Caco-2 (cell line): Measurements from ENCODE around the gene NIPSNAP2. TPM values are rescaled to one million over a fixed set of nuclear protein-coding genes. Genes with fewer than 3 reads are reported as not detected.
A peak's percentile ranks its signal among the peaks of the same experiment; 100 is the strongest.
"Not testable (repeated sequence)": the region's sequence is repeated elsewhere in the genome, so short reads cannot be mapped to it uniquely, and the experiment has no call there.

Experiments
- BruUV-seq: library from RNA; stranded (reverse); fragments of 400-500 nt; replicated peaks from 2 replicates; lab custom pipeline; 2021; lab: Mats Ljungman, UMichigan
- CTCF ChIA-PET: fragments of 300-600 bp; sonication (Branson Sonifier 250); formaldehyde crosslinking; loops from one replicate; lab custom pipeline; 2022; ENCODE audit warnings: antibody characterized with exemption; lab: Charles Lee
- POLR2A ChIA-PET: fragments of 300-600 bp; sonication (Branson Sonifier 250); formaldehyde crosslinking; loops from one replicate; lab custom pipeline; 2022; ENCODE audit warnings: antibody characterized with exemption; lab: Charles Lee
- DNase-seq, 2 experiments: peaks; one replicate each; pipeline versions ENCODE4 v3.0.0 to v3.0.0-alpha.2; 2020 to 2022
- H3K27me3 ChIP-seq: replicated peaks from 2 replicates; pipeline ENCODE4 v1.6.0; 2011; ENCODE audit warnings: low read length; ENCODE audit not compliant: control insufficient read depth, insufficient read depth
- H3K36me3 ChIP-seq: 2 replicates; pipeline ENCODE4 v1.5.1; 2011; ENCODE audit warnings: low read length; ENCODE audit not compliant: control insufficient read depth, insufficient read depth
- H3K4me1 ChIP-seq: fragments of 250-450 bp; sonication (Bioruptor Pico); 2 replicates; pipeline ENCODE4 v1.5.1; 2020; ENCODE audit warnings: mild to moderate bottlenecking
- H3K4me3 ChIP-seq: 2 replicates; pipeline ENCODE4 v1.5.1; 2011; ENCODE audit warnings: low read depth, mild to moderate bottlenecking, control low read depth, low read length
- H3K9me3 ChIP-seq: fragments of 250-450 bp; sonication (Bioruptor Pico); 2 replicates; pipeline ENCODE4 v1.5.1; 2020; ENCODE audit warnings: mild to moderate bottlenecking, moderate library complexity
- H3K27ac Mint-ChIP-seq: one replicate; pipeline ENCODE4 v1.8.0; 2022; ENCODE audit warnings: mixed read lengths; ENCODE audit not compliant: unreplicated experiment
- H3K27me3 Mint-ChIP-seq: one replicate; pipeline ENCODE4 v1.8.0; 2022; ENCODE audit warnings: mixed read lengths; ENCODE audit not compliant: insufficient read depth, unreplicated experiment
- H3K36me3 Mint-ChIP-seq: one replicate; pipeline ENCODE4 v1.8.0; 2022; ENCODE audit warnings: mild to moderate bottlenecking, mixed read lengths; ENCODE audit not compliant: insufficient read depth, unreplicated experiment
- H3K4me1 Mint-ChIP-seq: one replicate; pipeline ENCODE4 v1.8.0; 2022; ENCODE audit warnings: low read depth, mixed read lengths; ENCODE audit not compliant: unreplicated experiment
- H3K4me3 Mint-ChIP-seq: one replicate; pipeline ENCODE4 v1.8.0; 2022; ENCODE audit warnings: mild to moderate bottlenecking, moderate library complexity, mixed read lengths; ENCODE audit not compliant: unreplicated experiment
- H3K9me3 Mint-ChIP-seq: one replicate; pipeline ENCODE4 v1.8.0; 2022; ENCODE audit warnings: mixed read lengths; ENCODE audit not compliant: unreplicated experiment
- CTCF ChIP-seq, 2 experiments: fragments of 200-600 bp in 1 of 2; IDR thresholded peaks; 1 replicate in 1 of 2; 2 replicates in 1 of 2; pipeline versions ENCODE4 v1.5.1 to v1.8.0; 2011 to 2022; ENCODE audit warnings: antibody characterized with exemption in 1 of 2, control low read depth in 1 of 2, inconsistent platforms in 1 of 2, low read depth in 1 of 2, low read length in 1 of 2, mild to moderate bottlenecking in 1 of 2, moderate library complexity in 1 of 2; ENCODE audit not compliant: insufficient read depth in 1 of 2, severe bottlenecking in 1 of 2, unreplicated experiment in 1 of 2
- intact Hi-C: fragments of 100-400 bp; cut with micrococcal nuclease; formaldehyde crosslinking; loops from one replicate; pipeline ENCODE4 v1.10.0; 2022; ENCODE audit not compliant: unreplicated experiment
- total RNA-seq: library from RNA; stranded (reverse); gene quantifications from 2 replicates; pipeline ENCODE4 v1.2.3, GENCODE V29; 2022

Gene NIPSNAP2
- total RNA-seq, 1 experiment from 2014 or later: 63.4 TPM

DNA sequence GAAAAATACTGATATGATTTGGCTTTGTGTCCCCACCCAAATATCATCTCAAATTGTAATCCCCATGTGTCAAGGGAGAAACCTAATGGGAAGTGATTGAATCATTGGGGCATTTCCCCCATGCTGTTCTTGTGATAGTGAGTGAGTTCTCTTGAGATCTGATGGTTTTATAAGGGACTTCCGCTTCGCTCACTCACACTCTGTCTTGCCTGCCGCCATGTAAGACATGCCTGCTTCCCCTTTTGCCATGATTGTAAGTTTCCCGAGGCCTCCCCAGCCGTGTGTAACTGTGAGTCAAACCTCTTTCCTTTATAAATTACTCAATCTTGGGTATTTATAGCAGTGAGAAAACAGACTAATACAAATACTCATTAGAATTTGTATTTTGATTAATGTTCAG lies 17.8 kb upstream of the NIPSNAP2 start:
- Histone ChIP-seq H3K4me1 (no peaks in the 10 kb centered on the region), H3K27me3 (no peaks in the 10 kb centered on the region), H3K4me3 (no peak overlapping the region), H3K9me3 (peaks cover 5% of the 10 kb centered on the region; the same call in 1 of the 2 replicates), H3K36me3 (no peaks in the 10 kb centered on the region)
- BruUV-seq: no TSS peak
- no peak for DNase-seq
- no peak overlapping the region for H3K4me3 Mint-ChIP-seq
- intact Hi-C loops: no loop called here
- no peak for TF ChIP-seq CTCF (IDR thresholded peaks at IDR 0.05; ENCODE audit: insufficient read depth in 1 of 2, low read depth in 1 of 2, low read length in 1 of 2, severe bottlenecking in 1 of 2, unreplicated experiment in 1 of 2)
- no peaks in the 10 kb centered on the region for H3K4me1 Mint-ChIP-seq
- peaks cover 35% of the 10 kb centered on the region for H3K9me3 Mint-ChIP-seq
- H3K27me3 Mint-ChIP-seq: no peaks in the 10 kb centered on the region
- ChIA-PET POLR2A (no interaction called here), CTCF (no interaction called here)
- no peak overlapping the region for H3K27ac Mint-ChIP-seq
- H3K36me3 Mint-ChIP-seq: peaks cover 8% of the 10 kb centered on the region

GRCh38 chr7:55951637-55952351 lies 12.6 kb upstream of the NIPSNAP2 start, which contains the start of gene MRPS17:
Gene MRPS17, plus strand, starts transcription at chr7:55951877. Its CDS starts 1,319 bp downstream, at chr7:55953196.
- no peaks in the 10 kb centered on the region for H3K27me3 Mint-ChIP-seq
- intact Hi-C loops: loop anchor here (1.0 to 2.0 kb wide), 2 partner anchors 13 to 64 kb away; partner anchors contain the start of genes NIPSNAP2 and ZNF713
- Histone ChIP-seq H3K9me3 (no peaks in the 10 kb centered on the region), H3K4me3 (peak within 1 kb of the TSS; percentile 84), H3K4me1 (no peaks in the 10 kb centered on the region), H3K36me3 (no peaks in the 10 kb centered on the region; the same call in 1 of the 2 replicates), H3K27me3 (no peaks in the 10 kb centered on the region)
- BruUV-seq: TSS peak; percentile 54
- H3K9me3 Mint-ChIP-seq: peaks cover 9% of the 10 kb centered on the region
- ChIA-PET CTCF (interaction anchor here (0.6 kb wide), 1 partner anchor 85 kb away, joined by 6 read pairs; no protein-coding TSS in a partner anchor), POLR2A (no interaction called here)
- TF ChIP-seq CTCF (IDR thresholded peaks at IDR 0.05; ENCODE audit: insufficient read depth in 1 of 2, low read depth in 1 of 2, low read length in 1 of 2, severe bottlenecking in 1 of 2, unreplicated experiment in 1 of 2): no peak
- peak; percentile 96 to 97 for DNase-seq
- no peaks in the 10 kb centered on the region for H3K4me1 Mint-ChIP-seq
- peaks cover 34% of the 10 kb centered on the region for H3K36me3 Mint-ChIP-seq
- peak within 1 kb of the TSS; percentile 97 for H3K4me3 Mint-ChIP-seq
- H3K27ac Mint-ChIP-seq: peak within 1 kb of the TSS; percentile 99

DNA sequence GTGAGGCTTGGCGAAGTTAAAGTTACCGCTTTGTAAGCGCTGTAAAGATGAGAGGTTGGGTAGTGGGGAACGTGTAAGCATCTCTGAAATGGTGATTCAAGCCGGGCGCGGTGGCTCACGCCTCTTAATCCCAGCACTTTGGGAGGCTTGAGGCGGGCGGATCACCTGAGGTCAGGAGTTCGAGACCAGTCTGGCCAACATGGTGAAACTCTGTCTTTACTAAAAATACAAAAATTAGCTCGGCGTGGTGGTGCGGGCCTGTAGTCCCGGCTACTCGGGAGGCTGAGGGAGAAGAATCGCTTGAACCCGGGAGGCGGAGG lies 12.1 kb upstream of the NIPSNAP2 start:
- H3K9me3 Mint-ChIP-seq, H3K27me3 ChIP-seq, H3K36me3 ChIP-seq, H3K27me3 Mint-ChIP-seq, H3K4me1 ChIP-seq, CTCF ChIA-PET, H3K9me3 ChIP-seq, DNase-seq, intact Hi-C loops, POLR2A ChIA-PET, BruUV-seq, H3K4me1 Mint-ChIP-seq: not testable (repeated sequence)
- peak overlapping the region; percentile 84 for H3K4me3 ChIP-seq
- peak overlapping the region; percentile 99 for H3K27ac Mint-ChIP-seq
- H3K4me3 Mint-ChIP-seq: peak overlapping the region; percentile 97
- peaks cover 34% of the 10 kb centered on the region for H3K36me3 Mint-ChIP-seq
